HepG2 (cell line): ENCODE measurements around the gene SGF29. TPM values are rescaled to one million over a fixed set of nuclear protein-coding genes. Genes with fewer than 3 reads are reported as not detected.
A peak's percentile ranks its signal among the peaks of the same experiment; 100 is the strongest.

ENCODE experiments used
- ARID2 ChIP-seq: sonication (generic); formaldehyde crosslinking; IDR thresholded peaks from 2 replicates; pipeline ENCODE4 v1.8.1; 2022; ENCODE audit warnings: mild to moderate bottlenecking, missing genetic modification reagents, borderline replicate concordance
- BRF2 ChIP-seq: sonication (generic); formaldehyde crosslinking; IDR thresholded peaks from 2 replicates; pipeline ENCODE4 v1.8.1; 2022; ENCODE audit warnings: mild to moderate bottlenecking, missing genetic modification reagents
- IKZF4 ChIP-seq: sonication (generic); formaldehyde crosslinking; IDR thresholded peaks from 2 replicates; pipeline ENCODE4 v1.5.1; 2020; ENCODE audit warnings: borderline replicate concordance, mild to moderate bottlenecking, low read depth, missing genetic modification reagents; ENCODE audit errors: not compliant biosample characterization
- SATB2 ChIP-seq: sonication (generic); formaldehyde crosslinking; IDR thresholded peaks from 2 replicates; pipeline ENCODE4 v1.5.0; 2020; ENCODE audit warnings: missing genetic modification reagents
- STAG1 ChIP-seq: sonication (generic); formaldehyde crosslinking; IDR thresholded peaks from 2 replicates; pipeline ENCODE4 v1.4.0; 2020; ENCODE audit warnings: missing genetic modification reagents
- ZNF256 ChIP-seq: sonication (generic); formaldehyde crosslinking; conservative IDR thresholded peaks from 2 replicates; pipeline ENCODE4 v1.4.0; 2020; ENCODE audit warnings: missing genetic modification reagents
- ZNF276 ChIP-seq: sonication (generic); formaldehyde crosslinking; IDR thresholded peaks from 2 replicates; pipeline ENCODE4 v1.4.0; 2020; ENCODE audit warnings: mild to moderate bottlenecking, low read depth, missing genetic modification reagents
- ZNF292 ChIP-seq: sonication (generic); formaldehyde crosslinking; IDR thresholded peaks from 2 replicates; pipeline ENCODE4 v1.8.1; 2022; ENCODE audit warnings: mild to moderate bottlenecking, low read depth, missing genetic modification reagents, borderline replicate concordance
- ZNF558 ChIP-seq: sonication (generic); formaldehyde crosslinking; IDR thresholded peaks from 2 replicates; pipeline ENCODE4 v1.9.0; 2022; ENCODE audit warnings: mild to moderate bottlenecking, missing genetic modification reagents, borderline replicate concordance
- ZNF792 ChIP-seq: IDR thresholded peaks from 2 replicates; pipeline ENCODE4 v1.6.1; 2016
- polyA plus RNA-seq, 8 experiments: library from polyadenylated mRNA; depleted of rRNA in 3 of 8; stranded (reverse) in 7 of 8; unstranded in 1 of 8; fragments of >200 nt; fragmentation: Illumina TruSeq in 4 of 8; extraction: Trizol in 4 of 8; gene quantifications; 2 replicates each; pipeline versions ENCODE4 v1.2.1 to v1.2.3, GENCODE V29; 2011 to 2016; ENCODE audit warnings: low read depth in 4 of 8, missing spikeins in 1 of 8, mixed read lengths in 1 of 8; ENCODE audit not compliant: insufficient read depth in 1 of 8
- total RNA-seq, 5 experiments: library from RNA; depleted of rRNA; stranded (reverse); fragments of >200 nt; fragmentation: Illumina TruSeq; extraction: Trizol; gene quantifications; 2 replicates each; pipeline ENCODE4 v1.2.3, GENCODE V29; 2016; ENCODE audit warnings: low read depth in 1 of 5
- TF ChIP-seq, protein P1 (sequence below): IDR thresholded peaks from 2 replicates; pipeline ENCODE4 v1.6.1; 2016; ENCODE audit warnings: missing biosample characterization, missing genetic modification reagents, low read depth
- TF ChIP-seq, protein P2 (sequence below): IDR thresholded peaks from 2 replicates; pipeline ENCODE4 v1.6.1; 2012; ENCODE audit warnings: low read depth, low read length, improper control_type of control experiment
- TF ChIP-seq, protein P3 (sequence below): IDR thresholded peaks from 2 replicates; pipeline ENCODE4 v1.6.1; 2012; ENCODE audit warnings: low read length, improper control_type of control experiment
- TF ChIP-seq, protein P4 (sequence below): sonication (generic); formaldehyde crosslinking; conservative IDR thresholded peaks from 2 replicates; pipeline ENCODE4 v1.8.0; 2022; ENCODE audit warnings: low read depth, missing genetic modification reagents

The SGF29 gene
- total and polyA plus RNA-seq, 2 of the 13 experiments (the other 11 are each of a cell fraction or from before 2014, with no cell fraction given) = 5.0 to 29.4 TPM

DNA sequence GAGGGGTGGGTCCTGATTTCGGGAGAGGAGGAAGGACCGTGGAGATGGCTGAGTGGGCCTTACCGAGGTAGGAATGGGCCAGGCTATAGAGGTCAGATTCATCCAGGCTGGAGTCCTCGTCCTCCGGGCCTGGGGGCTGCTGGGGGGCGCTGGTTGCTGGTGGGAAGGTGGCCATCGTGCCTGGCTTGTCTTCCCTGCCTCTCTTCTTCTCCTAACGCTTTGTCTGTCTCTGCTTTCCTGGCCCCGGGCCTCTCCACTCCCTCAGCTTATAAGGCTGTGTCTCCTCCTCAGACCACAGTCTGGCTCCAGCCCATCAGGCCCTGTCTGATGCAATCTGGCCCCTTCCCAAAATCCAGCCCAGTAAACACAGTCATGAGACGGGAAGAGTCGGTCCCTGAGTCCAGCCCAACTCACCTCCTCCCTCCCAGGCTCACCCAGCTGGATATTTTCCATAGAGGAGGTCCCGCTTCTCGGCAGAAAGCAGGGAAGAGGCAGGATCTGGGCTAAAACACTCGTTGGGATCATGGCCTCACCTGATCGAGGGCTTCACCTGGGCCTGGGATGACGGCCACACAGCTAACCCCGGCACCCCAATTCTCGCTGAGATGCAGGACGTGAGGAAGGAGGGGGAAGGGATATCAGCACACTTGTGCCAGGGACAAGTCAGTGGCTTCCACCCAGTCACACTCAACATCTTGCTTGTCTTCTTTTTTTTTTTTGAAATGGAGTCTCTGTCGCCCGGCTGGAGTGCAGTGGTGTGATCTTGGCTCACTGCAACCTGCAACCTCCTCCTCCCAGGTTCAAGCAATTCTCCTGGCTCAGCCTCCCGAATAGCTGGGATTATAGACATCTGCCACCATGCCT is 14.8 kb upstream of the SGF29 start, which contains the start of gene NUPR1 (continued):
- TF ChIP-seq SATB2 (CRISPR knock-in tag) (no peak; the same call in 1 of the 2 replicates), STAG1 (CRISPR knock-in tag) (0 out of 2 replicates have a peak, but pooled peaks have one; percentile 27), ZNF256 (CRISPR knock-in tag) (no peak), ZNF792 (CRISPR knock-in tag) (peak; percentile 78), ARID2 (CRISPR knock-in tag) (no peak), ZNF292 (CRISPR knock-in tag) (no peak; the same call in 1 of the 2 replicates), ZNF276 (CRISPR knock-in tag) (no peak; the same call in 1 of the 2 replicates), BRF2 (no peak), ZNF558 (no peak), IKZF4 (CRISPR knock-in tag) (no peak)
- TF ChIP-seq, protein P1, sequence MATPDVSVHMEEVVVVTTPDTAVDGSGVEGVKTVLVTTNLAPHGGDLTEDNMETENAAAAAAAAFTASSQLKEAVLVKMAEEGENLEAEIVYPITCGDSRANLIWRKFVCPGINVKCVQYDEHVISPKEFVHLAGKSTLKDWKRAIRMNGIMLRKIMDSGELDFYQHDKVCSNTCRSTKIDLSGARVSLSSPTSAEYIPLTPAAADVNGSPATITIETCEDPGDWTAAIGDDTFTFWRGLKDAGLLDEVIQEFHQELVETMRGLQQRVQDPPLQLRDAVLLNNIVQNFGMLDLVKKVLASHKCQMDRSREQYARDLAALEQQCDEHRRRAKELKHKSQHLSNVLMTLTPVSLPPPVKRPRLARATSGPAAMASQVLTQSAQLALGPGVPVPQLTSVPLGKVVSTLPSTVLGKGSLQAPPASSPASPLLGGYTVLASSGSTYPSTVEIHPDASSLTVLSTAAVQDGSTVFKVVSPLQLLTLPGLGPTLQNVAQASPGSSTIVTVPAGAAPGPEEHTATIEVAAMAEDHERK (CRISPR knock-in tag) = no peak
- TF ChIP-seq, protein P2, sequence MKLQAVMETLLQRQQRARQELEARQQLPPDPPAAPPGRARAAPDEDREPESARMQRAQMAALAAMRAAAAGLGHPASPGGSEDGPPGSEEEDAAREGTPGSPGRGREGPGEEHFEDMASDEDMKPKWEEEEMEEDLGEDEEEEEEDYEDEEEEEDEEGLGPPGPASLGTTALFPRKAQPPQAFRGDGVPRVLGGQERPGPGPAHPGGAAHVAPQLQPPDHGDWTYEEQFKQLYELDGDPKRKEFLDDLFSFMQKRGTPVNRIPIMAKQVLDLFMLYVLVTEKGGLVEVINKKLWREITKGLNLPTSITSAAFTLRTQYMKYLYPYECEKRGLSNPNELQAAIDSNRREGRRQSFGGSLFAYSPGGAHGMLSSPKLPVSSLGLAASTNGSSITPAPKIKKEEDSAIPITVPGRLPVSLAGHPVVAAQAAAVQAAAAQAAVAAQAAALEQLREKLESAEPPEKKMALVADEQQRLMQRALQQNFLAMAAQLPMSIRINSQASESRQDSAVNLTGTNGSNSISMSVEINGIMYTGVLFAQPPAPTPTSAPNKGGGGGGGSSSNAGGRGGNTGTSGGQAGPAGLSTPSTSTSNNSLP = no peak
- TF ChIP-seq, protein P3, sequence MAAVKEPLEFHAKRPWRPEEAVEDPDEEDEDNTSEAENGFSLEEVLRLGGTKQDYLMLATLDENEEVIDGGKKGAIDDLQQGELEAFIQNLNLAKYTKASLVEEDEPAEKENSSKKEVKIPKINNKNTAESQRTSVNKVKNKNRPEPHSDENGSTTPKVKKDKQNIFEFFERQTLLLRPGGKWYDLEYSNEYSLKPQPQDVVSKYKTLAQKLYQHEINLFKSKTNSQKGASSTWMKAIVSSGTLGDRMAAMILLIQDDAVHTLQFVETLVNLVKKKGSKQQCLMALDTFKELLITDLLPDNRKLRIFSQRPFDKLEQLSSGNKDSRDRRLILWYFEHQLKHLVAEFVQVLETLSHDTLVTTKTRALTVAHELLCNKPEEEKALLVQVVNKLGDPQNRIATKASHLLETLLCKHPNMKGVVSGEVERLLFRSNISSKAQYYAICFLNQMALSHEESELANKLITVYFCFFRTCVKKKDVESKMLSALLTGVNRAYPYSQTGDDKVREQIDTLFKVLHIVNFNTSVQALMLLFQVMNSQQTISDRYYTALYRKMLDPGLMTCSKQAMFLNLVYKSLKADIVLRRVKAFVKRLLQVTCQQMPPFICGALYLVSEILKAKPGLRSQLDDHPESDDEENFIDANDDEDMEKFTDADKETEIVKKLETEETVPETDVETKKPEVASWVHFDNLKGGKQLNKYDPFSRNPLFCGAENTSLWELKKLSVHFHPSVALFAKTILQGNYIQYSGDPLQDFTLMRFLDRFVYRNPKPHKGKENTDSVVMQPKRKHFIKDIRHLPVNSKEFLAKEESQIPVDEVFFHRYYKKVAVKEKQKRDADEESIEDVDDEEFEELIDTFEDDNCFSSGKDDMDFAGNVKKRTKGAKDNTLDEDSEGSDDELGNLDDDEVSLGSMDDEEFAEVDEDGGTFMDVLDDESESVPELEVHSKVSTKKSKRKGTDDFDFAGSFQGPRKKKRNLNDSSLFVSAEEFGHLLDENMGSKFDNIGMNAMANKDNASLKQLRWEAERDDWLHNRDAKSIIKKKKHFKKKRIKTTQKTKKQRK = no peak
- TF ChIP-seq, protein P4, sequence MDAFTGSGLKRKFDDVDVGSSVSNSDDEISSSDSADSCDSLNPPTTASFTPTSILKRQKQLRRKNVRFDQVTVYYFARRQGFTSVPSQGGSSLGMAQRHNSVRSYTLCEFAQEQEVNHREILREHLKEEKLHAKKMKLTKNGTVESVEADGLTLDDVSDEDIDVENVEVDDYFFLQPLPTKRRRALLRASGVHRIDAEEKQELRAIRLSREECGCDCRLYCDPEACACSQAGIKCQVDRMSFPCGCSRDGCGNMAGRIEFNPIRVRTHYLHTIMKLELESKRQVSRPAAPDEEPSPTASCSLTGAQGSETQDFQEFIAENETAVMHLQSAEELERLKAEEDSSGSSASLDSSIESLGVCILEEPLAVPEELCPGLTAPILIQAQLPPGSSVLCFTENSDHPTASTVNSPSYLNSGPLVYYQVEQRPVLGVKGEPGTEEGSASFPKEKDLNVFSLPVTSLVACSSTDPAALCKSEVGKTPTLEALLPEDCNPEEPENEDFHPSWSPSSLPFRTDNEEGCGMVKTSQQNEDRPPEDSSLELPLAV (CRISPR knock-in tag) = no peak
